ENCODE data around the gene BLID. TPM values are rescaled to one million over a fixed set of nuclear protein-coding genes. Genes with fewer than 3 reads are reported as not detected.
A peak's percentile ranks its signal among the peaks of the same experiment; 100 is the strongest.

The BLID gene
- polyA plus RNA-seq, 1 experiment: 0.16 TPM

DNA sequence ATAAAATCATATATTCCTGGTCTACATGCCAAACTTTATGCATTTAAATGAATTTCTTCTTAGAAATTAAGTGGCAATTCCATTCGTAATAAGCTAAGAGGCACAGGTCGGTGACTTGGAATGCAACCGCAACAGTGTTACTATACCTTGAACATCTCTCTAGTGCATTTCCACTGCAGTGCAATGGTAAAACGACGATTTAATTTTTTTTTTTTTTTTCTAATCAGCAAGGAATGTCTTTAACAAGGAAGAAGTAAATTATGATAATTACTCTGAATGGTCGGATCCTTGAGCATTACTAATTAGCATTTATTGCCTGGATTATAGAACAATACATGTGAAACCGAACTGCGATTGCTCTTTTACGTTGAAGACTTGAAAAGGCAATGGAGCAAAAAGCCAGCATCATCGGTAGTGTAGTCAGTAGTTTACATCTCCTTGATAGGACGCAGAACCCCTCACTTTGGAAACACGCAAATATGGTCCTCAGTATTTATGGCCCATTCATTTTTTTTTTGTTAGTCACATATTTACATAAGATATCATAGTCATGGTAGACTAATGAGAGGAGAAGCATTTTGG is 20.2 kb downstream of the BLID start:
- POLR2A ChIA-PET: interaction anchor here (0.7 kb wide), 1 partner anchor 426 kb away, joined by 6 read pairs; no protein-coding TSS in a partner anchor
- TF ChIP-seq, protein P1, sequence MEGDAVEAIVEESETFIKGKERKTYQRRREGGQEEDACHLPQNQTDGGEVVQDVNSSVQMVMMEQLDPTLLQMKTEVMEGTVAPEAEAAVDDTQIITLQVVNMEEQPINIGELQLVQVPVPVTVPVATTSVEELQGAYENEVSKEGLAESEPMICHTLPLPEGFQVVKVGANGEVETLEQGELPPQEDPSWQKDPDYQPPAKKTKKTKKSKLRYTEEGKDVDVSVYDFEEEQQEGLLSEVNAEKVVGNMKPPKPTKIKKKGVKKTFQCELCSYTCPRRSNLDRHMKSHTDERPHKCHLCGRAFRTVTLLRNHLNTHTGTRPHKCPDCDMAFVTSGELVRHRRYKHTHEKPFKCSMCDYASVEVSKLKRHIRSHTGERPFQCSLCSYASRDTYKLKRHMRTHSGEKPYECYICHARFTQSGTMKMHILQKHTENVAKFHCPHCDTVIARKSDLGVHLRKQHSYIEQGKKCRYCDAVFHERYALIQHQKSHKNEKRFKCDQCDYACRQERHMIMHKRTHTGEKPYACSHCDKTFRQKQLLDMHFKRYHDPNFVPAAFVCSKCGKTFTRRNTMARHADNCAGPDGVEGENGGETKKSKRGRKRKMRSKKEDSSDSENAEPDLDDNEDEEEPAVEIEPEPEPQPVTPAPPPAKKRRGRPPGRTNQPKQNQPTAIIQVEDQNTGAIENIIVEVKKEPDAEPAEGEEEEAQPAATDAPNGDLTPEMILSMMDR (IDR thresholded peaks at IDR 0.05; ENCODE audit: insufficient read depth, low read depth, low read length): no peak
- peak; percentile 53 for DNase-seq (ENCODE audit: low read depth)

DNA sequence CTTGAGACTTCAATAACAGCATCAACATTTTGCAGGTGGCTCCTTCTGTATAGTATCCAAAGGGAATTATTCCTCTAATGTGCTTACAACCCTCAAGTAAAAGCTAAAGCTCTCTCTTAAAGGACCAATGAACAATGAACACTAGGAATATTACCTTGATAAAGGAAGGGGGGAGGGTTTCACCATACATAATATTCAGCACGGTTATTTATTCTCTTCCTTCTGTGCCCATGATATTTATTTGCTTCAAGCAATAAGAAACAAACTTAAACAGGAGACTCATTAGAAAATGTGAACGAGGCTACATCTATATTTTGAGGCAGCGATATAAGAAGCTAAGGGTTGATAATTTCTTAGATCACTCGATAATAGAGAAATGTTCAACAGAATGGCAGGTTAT is 21.2 kb downstream of the BLID start:
- ChIA-PET CTCF (interaction anchor here (0.8 to 3.3 kb wide), 3 partner anchors 108 to 440 kb away, joined by 3 to 9 read pairs (median 4); no protein-coding TSS in a partner anchor), POLR2A (no interaction called here)
- Histone ChIP-seq H3K36me3 (ENCODE audit: control insufficient read depth, insufficient read depth, low read length) (peaks cover 5% of the 10 kb centered on the region), H3K4me3 (ENCODE audit: low read depth, low read length) (peak overlapping the region; percentile 68), H3K27me3 (ENCODE audit: control insufficient read depth, insufficient read depth, low read length) (no peaks in the 10 kb centered on the region)
- DNase-seq (ENCODE audit: low read depth): no peak
- TF ChIP-seq, protein P1 (IDR thresholded peaks at IDR 0.05; ENCODE audit: insufficient read depth, low read depth, low read length): no peak

More for the DNA sequence above, 20.2 kb downstream of the BLID start:
- H3K4me3 ChIP-seq (ENCODE audit: low read depth, low read length): peak overlapping the region; percentile 68
- peaks cover 5% of the 10 kb centered on the region for H3K36me3 ChIP-seq (ENCODE audit: control insufficient read depth, insufficient read depth, low read length)
- no peaks in the 10 kb centered on the region for H3K27me3 ChIP-seq (ENCODE audit: control insufficient read depth, insufficient read depth, low read length)
- CTCF ChIA-PET: interaction anchor here (1.4 to 3.3 kb wide), 3 partner anchors 107 to 441 kb away, joined by 4 to 13 read pairs (median 9); no protein-coding TSS in a partner anchor

DNA sequence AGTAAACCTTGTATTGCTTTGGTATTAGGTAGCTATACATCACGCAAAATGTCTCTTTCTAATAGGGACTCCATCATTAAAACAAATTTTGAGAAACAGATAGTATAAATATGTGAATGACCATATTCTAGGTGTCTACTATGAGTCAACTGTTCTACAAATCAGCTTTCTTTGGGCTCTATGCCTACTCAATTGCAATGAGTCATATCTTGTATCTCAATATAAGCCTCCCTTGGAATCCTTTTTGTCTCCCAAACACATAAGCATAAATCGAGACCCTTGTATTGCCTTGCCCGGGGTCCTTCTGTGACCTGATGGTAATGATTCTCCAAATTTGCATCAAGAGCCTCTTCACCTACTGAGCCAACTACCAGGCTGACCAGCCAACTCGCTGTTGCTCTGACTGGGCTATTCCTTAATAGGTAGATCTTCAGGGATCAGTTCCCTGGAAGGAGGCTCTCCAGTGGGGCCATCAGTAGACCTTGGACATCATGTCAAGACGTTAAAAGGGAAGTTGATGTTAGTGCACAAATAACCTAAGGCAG is 22.2 kb downstream of the BLID start:
- no peak for DNase-seq (ENCODE audit: low read depth)
- H3K4me3 ChIP-seq (ENCODE audit: low read depth, low read length): peak overlapping the region; percentile 10; the same call in 1 of the 2 replicates
- TF ChIP-seq, protein P1 (IDR thresholded peaks at IDR 0.05; ENCODE audit: insufficient read depth, low read depth, low read length): no peak
- H3K36me3 ChIP-seq (ENCODE audit: control insufficient read depth, insufficient read depth, low read length): peaks cover 5% of the 10 kb centered on the region
- ChIA-PET CTCF (interaction anchor here (0.6 to 3.3 kb wide), 5 partner anchors 109 to 476 kb away, joined by 3 to 9 read pairs (median 3); no protein-coding TSS in a partner anchor), POLR2A (interaction anchor here (0.6 kb wide), 1 partner anchor 321 kb away, joined by 3 read pairs; no protein-coding TSS in a partner anchor)
- H3K27me3 ChIP-seq (ENCODE audit: control insufficient read depth, insufficient read depth, low read length): no peaks in the 10 kb centered on the region

DNA sequence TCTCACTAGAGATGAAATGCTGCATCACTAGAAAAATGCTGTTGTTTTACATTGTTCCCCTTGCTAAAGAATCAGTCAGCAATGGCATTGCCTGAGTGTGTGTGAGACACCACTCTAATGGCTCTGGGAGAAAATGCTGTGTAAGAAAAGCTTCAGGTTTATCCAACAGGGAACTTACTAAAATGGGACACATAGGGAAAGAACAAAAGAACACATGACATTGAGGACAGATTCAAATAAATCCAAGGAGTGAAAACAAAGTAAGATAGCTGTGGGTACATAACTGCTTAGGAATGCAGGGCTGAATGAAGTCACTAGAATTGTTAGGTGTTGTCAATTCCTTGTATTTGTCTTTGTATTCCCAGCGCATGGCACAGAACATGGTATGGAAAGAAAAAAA is 24.2 kb downstream of the BLID start:
- TF ChIP-seq, protein P1 (IDR thresholded peaks at IDR 0.05; ENCODE audit: insufficient read depth, low read depth, low read length): no peak
- no peak overlapping the region for H3K4me3 ChIP-seq (ENCODE audit: low read depth, low read length)
- ChIA-PET POLR2A (interaction anchor here (0.5 kb wide), 1 partner anchor 27 kb away, joined by 4 read pairs; no protein-coding TSS in a partner anchor), CTCF (no interaction called here)
- H3K36me3 ChIP-seq (ENCODE audit: control insufficient read depth, insufficient read depth, low read length): peaks cover 7% of the 10 kb centered on the region
- H3K27me3 ChIP-seq (ENCODE audit: control insufficient read depth, insufficient read depth, low read length): no peaks in the 10 kb centered on the region
- no peak for DNase-seq (ENCODE audit: low read depth)

DNA sequence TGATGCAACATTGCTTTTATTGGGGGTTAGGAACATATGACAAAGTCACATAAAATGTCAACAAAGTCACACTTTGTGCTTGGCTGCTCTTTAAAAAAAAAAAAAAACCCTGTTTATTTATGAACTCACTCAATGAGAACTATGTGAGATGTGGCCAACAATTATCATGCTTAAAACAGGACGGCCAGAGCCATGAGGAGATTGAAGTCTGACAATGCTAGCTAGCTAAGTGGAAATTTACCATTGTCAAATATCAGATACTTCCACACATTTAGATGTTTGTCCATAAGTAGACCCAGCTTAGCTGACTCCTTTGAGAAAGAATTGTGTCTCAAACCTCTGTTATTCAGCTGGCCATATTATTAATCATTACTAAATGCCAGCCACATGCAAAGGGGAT is 26.9 kb downstream of the BLID start:
- CTCF ChIA-PET: interaction anchor here (0.7 to 1.4 kb wide), 4 partner anchors 108 to 435 kb away, joined by 3 to 4 read pairs (median 4); no protein-coding TSS in a partner anchor
- no peak overlapping the region for H3K4me3 ChIP-seq (ENCODE audit: low read depth, low read length)
- POLR2A ChIA-PET: no interaction called here
- DNase-seq (ENCODE audit: low read depth): no peak
- TF ChIP-seq, protein P1 (IDR thresholded peaks at IDR 0.05; ENCODE audit: insufficient read depth, low read depth, low read length): no peak
- H3K27me3 ChIP-seq (ENCODE audit: control insufficient read depth, insufficient read depth, low read length): no peaks in the 10 kb centered on the region
- peaks cover 7% of the 10 kb centered on the region for H3K36me3 ChIP-seq (ENCODE audit: control insufficient read depth, insufficient read depth, low read length)

Data from BJ (cell line).